CD4-positive, CD25-positive, alpha-beta regulatory T cell (primary cell): Measurements from ENCODE around the gene NINJ2. TPM values are rescaled to one million over a fixed set of nuclear protein-coding genes. Genes with fewer than 3 reads are reported as not detected.
A peak's percentile ranks its signal among the peaks of the same experiment; 100 is the strongest.

Source experiments
- ATAC-seq, 2 donors: fragments of 150-1000 bp; cut with Tn5 transposase; one replicate each; pipeline ENCODE4 v1.10.0; 2021; ENCODE audit warnings: low read depth in 2 of 2, moderate number of reproducible peaks in 2 of 2, moderate library complexity in 1 of 2
- DNase-seq, 3 donors: peaks; one replicate each; pipeline versions ENCODE4 v3.0.0 to v3.0.0-alpha.2; 2012 to 2022; ENCODE audit warnings: mixed read lengths in 1 of 3
- H3K27ac ChIP-seq: one replicate; pipeline ENCODE4 v1.7.0; 2013; ENCODE audit warnings: mild to moderate bottlenecking, low read length; ENCODE audit not compliant: insufficient read depth, poor library complexity, severe bottlenecking
- H3K27me3 ChIP-seq: one replicate; pipeline ENCODE4 v1.7.0; 2013; ENCODE audit warnings: low read length; ENCODE audit not compliant: control insufficient read depth, insufficient read depth
- H3K36me3 ChIP-seq: one replicate; pipeline ENCODE4 v1.7.0; 2013; ENCODE audit warnings: mild to moderate bottlenecking, low read length, moderate library complexity; ENCODE audit not compliant: control insufficient read depth, insufficient read depth
- H3K4me1 ChIP-seq: 2 replicates; pipeline ENCODE4 v1.7.0; 2013; ENCODE audit warnings: mild to moderate bottlenecking, low read length; ENCODE audit not compliant: insufficient read depth, control insufficient read depth, poor library complexity, severe bottlenecking
- H3K4me3 ChIP-seq: one replicate; pipeline ENCODE4 v1.7.0; 2013; ENCODE audit warnings: low read depth, mild to moderate bottlenecking, low read length, moderate library complexity
- H3K9me3 ChIP-seq, 2 experiments: 1 replicate in 1 of 2; 2 replicates in 1 of 2; pipeline ENCODE4 v1.7.0; 2013; ENCODE audit warnings: low read length in 2 of 2, mild to moderate bottlenecking in 1 of 2, moderate library complexity in 1 of 2; ENCODE audit not compliant: control insufficient read depth in 2 of 2
- H3K27ac Mint-ChIP-seq, 3 donors: one replicate each; pipeline ENCODE4 v1.8.0; 2020 to 2022; ENCODE audit warnings: mild to moderate bottlenecking in 3 of 3, mixed read lengths in 3 of 3, moderate library complexity in 2 of 3
- H3K27me3 Mint-ChIP-seq: one replicate; pipeline ENCODE4 v1.8.0; 2022; ENCODE audit warnings: mild to moderate bottlenecking, mixed read lengths
- H3K36me3 Mint-ChIP-seq: one replicate; pipeline ENCODE4 v1.8.0; 2020; ENCODE audit warnings: mixed read lengths
- H3K4me1 Mint-ChIP-seq, 4 donors: one replicate each; pipeline ENCODE4 v1.8.0; 2020 to 2022; ENCODE audit warnings: mixed read lengths in 4 of 4, mild to moderate bottlenecking in 1 of 4
- H3K4me3 Mint-ChIP-seq, 4 donors: one replicate each; pipeline ENCODE4 v1.8.0; 2020 to 2022; ENCODE audit warnings: mild to moderate bottlenecking in 4 of 4, mixed read lengths in 4 of 4, moderate library complexity in 3 of 4
- H3K9me3 Mint-ChIP-seq, 7 donors: one replicate each; pipeline ENCODE4 v1.8.0; 2020 to 2022; ENCODE audit warnings: mixed read lengths in 7 of 7, mild to moderate bottlenecking in 3 of 7, moderate library complexity in 2 of 7
- polyA plus RNA-seq, 4 donors: library from polyadenylated mRNA; unstranded; fragments of 300-500 nt; fragmentation: Illumina TruSeq; gene quantifications; one replicate each; pipeline ENCODE4 v1.2.3, GENCODE V29; 2021
- total RNA-seq: library from RNA; stranded (reverse); gene quantifications from one replicate; pipeline ENCODE4 v1.2.3, GENCODE V29; 2022

The NINJ2 gene
- total and polyA plus RNA-seq, 5 donors from 2014 or later: 16.8 to 170 (median 125) TPM

DNA sequence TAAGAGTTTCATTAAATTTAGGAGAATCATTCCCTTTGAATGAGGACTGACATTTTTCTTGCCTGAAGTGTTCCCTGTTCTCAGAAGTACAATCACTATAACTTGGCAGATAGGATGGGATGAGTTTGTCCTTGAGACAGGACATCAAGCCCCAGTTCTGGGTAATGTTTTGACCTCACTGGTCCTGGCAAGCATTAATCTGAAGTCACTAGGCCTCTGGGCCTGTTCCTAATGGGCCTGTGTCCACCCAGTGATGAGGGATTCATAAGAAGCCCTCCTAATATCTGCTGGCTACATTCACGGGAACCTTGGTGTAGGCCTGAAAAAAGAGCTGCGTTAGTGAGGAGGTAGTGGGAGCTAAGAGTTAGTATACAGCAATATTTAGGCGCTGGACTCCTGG, 37.2 kb downstream of the NINJ2 start:
- H3K36me3 ChIP-seq: no peaks in the 10 kb centered on the region
- Mint-ChIP-seq H3K4me1 (peaks cover 19 to 67% (median 43%) of the 10 kb centered on the region in 4 donors), H3K27me3 (no peaks in the 10 kb centered on the region), H3K9me3 (no peaks in the 10 kb centered on the region), H3K27ac (peak overlapping the region in 1 of 3 donors; percentile 35), H3K36me3 (peaks cover 6% of the 10 kb centered on the region), H3K4me3 (no peak overlapping the region)
- H3K4me3 ChIP-seq: no peak overlapping the region
- H3K4me1 ChIP-seq: peaks cover 16% of the 10 kb centered on the region
- H3K27me3 ChIP-seq: no peaks in the 10 kb centered on the region
- DNase-seq (no peak), ATAC-seq (no peak)
- no peak overlapping the region for H3K27ac ChIP-seq
- no peaks in the 10 kb centered on the region for H3K9me3 ChIP-seq

DNA sequence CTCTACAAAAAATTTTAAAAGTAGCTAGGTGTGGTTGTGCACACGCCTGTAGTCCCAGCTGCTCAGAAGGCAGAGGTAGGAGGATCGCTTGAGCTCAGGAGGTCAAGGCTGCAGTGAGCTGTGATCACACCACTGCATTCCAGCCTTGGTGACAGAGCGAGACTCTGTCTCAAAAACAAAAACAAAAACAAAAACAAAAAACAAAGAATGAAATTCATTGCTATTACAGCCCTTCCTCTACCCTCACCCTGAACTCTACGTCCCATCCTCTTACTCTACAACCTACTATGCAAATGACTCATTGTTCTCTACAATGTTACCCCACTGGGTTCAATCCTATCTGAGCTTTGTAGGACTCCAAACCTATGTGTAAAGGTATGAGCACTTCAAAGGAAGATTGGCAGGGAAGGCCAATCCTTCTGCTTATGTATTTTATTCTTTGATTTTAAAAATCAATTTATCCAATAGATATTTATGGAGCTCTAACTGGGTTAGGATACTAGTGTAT, 39.3 kb downstream of the NINJ2 start:
- no peaks in the 10 kb centered on the region for H3K9me3 ChIP-seq
- peaks cover 15 to 61% (median 38%) of the 10 kb centered on the region in 4 donors for H3K4me1 Mint-ChIP-seq
- H3K27me3 Mint-ChIP-seq: no peaks in the 10 kb centered on the region
- H3K27me3 ChIP-seq: no peaks in the 10 kb centered on the region
- no peak overlapping the region for H3K4me3 Mint-ChIP-seq
- H3K4me1 ChIP-seq: peaks cover 16% of the 10 kb centered on the region
- H3K27ac ChIP-seq: no peak overlapping the region
- ATAC-seq (no peak), DNase-seq (no peak)
- H3K4me3 ChIP-seq: no peak overlapping the region
- peak overlapping the region in 2 of 3 donors; percentile 24 to 88 for H3K27ac Mint-ChIP-seq
- no peaks in the 10 kb centered on the region for H3K36me3 ChIP-seq
- H3K9me3 Mint-ChIP-seq: no peaks in the 10 kb centered on the region
- peaks cover 3% of the 10 kb centered on the region for H3K36me3 Mint-ChIP-seq

DNA sequence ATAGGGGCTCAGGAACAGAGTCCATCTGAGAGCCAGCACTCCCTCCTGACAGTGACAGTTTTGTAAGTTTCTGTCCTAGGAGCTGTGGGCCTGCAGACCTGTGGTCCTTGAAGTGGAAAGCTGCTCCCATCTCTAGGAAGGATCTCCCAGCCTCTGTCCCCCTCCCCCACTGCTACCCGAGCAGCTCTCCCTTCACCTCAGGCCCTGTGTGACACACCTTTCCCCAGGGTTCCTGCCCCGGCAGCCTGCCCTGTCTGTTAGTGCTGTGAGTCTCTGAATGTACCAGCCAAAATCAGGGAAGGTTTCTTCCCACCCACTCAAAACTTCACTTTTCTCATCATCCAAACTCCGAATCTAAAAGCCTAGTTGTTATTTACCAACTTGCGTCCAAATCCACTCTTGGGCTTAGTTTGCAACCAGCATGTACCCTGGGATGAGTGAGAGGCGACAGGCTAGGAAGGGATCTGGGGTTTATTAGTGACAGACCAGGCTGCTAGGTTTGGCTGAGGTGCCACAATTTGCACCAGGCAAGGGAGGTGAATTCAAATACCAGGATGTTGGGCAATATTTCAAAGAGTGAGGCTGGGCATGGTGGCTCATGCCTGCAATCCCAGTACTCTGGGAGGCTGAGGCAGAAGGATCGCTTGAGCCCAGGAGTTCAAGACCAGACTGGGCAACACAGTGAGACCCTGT, 39.9 kb downstream of the NINJ2 start:
- Mint-ChIP-seq H3K27me3 (no peaks in the 10 kb centered on the region), H3K4me1 (peaks cover 15 to 58% (median 36%) of the 10 kb centered on the region in 4 donors), H3K36me3 (peaks cover 3% of the 10 kb centered on the region), H3K9me3 (no peaks in the 10 kb centered on the region), H3K27ac (peak overlapping the region; percentile 38 to 88 (median 44)), H3K4me3 (peak overlapping the region in 1 of 4 donors; percentile 41)
- Histone ChIP-seq H3K4me1 (peaks cover 16% of the 10 kb centered on the region), H3K27ac (no peak overlapping the region), H3K4me3 (no peak overlapping the region), H3K27me3 (no peaks in the 10 kb centered on the region), H3K9me3 (no peaks in the 10 kb centered on the region), H3K36me3 (no peaks in the 10 kb centered on the region)
- DNase-seq: no peak
- ATAC-seq: no peak

DNA sequence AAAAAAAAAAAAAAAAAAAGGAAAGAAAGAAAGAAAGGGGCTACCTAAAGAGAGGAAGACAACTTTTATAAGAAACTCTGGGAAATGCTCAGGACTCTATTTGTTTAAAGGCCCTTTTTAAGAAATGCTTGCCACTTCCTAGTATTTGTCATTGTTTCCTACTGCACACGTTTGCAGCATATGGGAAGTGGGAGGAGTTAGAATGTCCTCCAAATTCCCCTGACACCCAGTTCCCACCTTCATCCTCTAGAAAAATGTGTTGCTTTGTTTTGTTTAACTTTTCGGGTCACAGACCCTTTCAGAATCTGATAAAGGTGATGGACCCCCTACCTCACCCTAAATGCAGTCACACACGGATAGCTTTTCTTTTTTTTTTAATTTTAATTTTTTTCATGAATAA, 40.8 kb downstream of the NINJ2 start:
- Mint-ChIP-seq H3K36me3 (peaks cover 3% of the 10 kb centered on the region), H3K9me3 (no peaks in the 10 kb centered on the region), H3K4me3 (peak overlapping the region in 2 of 4 donors; percentile 26 to 41), H3K4me1 (peaks cover 15 to 56% (median 34%) of the 10 kb centered on the region in 4 donors), H3K27me3 (no peaks in the 10 kb centered on the region), H3K27ac (peak overlapping the region in 2 of 3 donors; percentile 73 to 88)
- Histone ChIP-seq H3K4me1 (peaks cover 16% of the 10 kb centered on the region), H3K4me3 (peak overlapping the region; percentile 26), H3K27ac (peak overlapping the region; percentile 47), H3K9me3 (no peaks in the 10 kb centered on the region), H3K36me3 (no peaks in the 10 kb centered on the region), H3K27me3 (no peaks in the 10 kb centered on the region)
- ATAC-seq: no peak
- DNase-seq: peak in 1 of 3 donors; percentile 46

DNA sequence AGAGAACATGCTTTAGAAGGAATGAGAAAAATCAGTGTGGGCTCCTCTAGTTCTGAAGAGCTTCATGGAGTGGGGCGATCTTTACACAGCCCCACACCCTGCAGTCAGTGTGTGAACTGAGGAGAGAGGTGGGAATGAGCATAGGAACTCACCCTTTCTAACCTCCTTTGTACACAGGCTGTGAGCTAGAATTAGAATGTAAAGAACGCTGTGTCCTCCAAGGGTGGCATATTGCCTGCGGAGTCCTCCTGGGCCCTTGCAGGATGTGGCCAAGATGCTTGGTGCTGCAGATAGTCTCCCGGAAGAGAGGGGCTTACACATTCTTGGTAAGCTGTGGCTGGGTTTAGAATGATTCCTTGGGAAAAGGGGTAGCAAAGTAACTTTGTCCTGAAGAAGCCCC, 43.9 kb downstream of the NINJ2 start:
- Histone ChIP-seq H3K36me3 (peaks cover 2% of the 10 kb centered on the region), H3K4me3 (no peak overlapping the region), H3K27me3 (no peaks in the 10 kb centered on the region), H3K4me1 (peaks cover 16% of the 10 kb centered on the region), H3K27ac (no peak overlapping the region), H3K9me3 (no peaks in the 10 kb centered on the region)
- Mint-ChIP-seq H3K9me3 (no peaks in the 10 kb centered on the region), H3K36me3 (no peaks in the 10 kb centered on the region), H3K4me3 (no peak overlapping the region), H3K27ac (peak overlapping the region in 2 of 3 donors; percentile 36 to 58), H3K27me3 (no peaks in the 10 kb centered on the region), H3K4me1 (peaks cover 9 to 60% (median 30%) of the 10 kb centered on the region in 4 donors)
- DNase-seq (peak in 1 of 3 donors; percentile 38), ATAC-seq (peak in 1 of 2 donors; percentile 44)

DNA sequence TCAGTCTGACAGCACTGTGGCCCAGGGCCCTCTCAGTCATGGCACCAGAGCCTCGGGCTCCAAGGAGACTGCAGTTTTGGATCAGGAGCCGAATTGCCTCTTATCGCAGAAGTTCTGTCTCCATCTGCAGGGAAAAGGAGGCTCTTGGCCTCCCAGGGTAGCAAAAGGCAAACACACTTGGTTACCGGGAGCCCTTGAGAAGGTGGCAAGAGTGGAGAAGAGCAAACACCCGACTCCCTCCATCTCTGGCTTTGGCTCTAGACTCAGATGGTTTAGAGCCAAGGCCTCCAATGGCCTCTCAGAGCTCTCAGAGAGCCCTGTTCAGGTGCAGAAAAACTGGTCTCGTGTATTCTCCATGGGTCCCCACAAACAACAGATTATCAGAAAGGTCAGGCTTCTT, 44.6 kb downstream of the NINJ2 start:
- Histone ChIP-seq H3K4me1 (peaks cover 15% of the 10 kb centered on the region), H3K4me3 (no peak overlapping the region), H3K9me3 (no peaks in the 10 kb centered on the region), H3K36me3 (peaks cover 2% of the 10 kb centered on the region), H3K27ac (no peak overlapping the region), H3K27me3 (no peaks in the 10 kb centered on the region)
- peaks cover 5 to 56% (median 27%) of the 10 kb centered on the region in 4 donors for H3K4me1 Mint-ChIP-seq
- no peaks in the 10 kb centered on the region for H3K9me3 Mint-ChIP-seq
- H3K36me3 Mint-ChIP-seq: no peaks in the 10 kb centered on the region
- no peaks in the 10 kb centered on the region for H3K27me3 Mint-ChIP-seq
- peak overlapping the region in 1 of 3 donors; percentile 58 for H3K27ac Mint-ChIP-seq
- ATAC-seq: no peak
- H3K4me3 Mint-ChIP-seq: no peak overlapping the region
- no peak for DNase-seq

DNA sequence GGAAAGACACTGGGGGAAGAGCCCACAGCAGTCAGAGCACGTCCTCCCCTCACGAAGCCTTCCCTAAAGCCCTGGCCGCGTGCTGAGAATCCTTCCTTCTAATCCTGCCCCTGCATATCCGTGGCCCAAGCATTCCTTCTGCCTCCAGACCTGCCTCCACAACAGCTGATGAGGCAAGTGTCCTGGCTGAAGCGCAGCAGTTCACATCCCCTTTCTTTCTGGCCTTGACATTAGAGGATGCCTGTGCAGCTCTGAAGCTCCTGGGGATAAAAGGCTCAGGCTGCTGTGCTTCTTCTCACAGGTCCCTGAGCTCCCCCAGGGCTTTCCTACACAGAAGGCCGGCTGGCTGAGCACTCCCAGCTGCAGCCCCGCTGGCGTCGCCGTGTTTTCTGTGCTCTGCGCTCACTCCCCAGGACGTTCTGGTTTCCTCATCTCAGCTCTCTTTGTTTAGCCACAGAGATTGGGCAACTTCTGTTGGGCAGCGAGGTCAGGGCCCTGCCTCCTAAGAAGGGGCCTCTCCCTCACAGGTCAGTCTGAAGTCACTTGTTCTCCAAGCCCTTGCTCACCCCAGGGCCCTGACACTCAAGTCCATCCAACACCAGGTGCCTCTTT, 45.8 kb downstream of the NINJ2 start:
- Mint-ChIP-seq H3K36me3 (no peaks in the 10 kb centered on the region), H3K27me3 (no peaks in the 10 kb centered on the region), H3K9me3 (no peaks in the 10 kb centered on the region), H3K4me1 (peaks cover 5 to 44% (median 17%) of the 10 kb centered on the region in 4 donors), H3K27ac (peak overlapping the region in 1 of 3 donors; percentile 60), H3K4me3 (no peak overlapping the region)
- DNase-seq (no peak), ATAC-seq (no peak)
- no peaks in the 10 kb centered on the region for H3K27me3 ChIP-seq
- H3K27ac ChIP-seq: no peak overlapping the region
- H3K4me1 ChIP-seq: peaks cover 3% of the 10 kb centered on the region
- peaks cover 2% of the 10 kb centered on the region for H3K36me3 ChIP-seq
- H3K9me3 ChIP-seq: no peaks in the 10 kb centered on the region
- no peak overlapping the region for H3K4me3 ChIP-seq
